MCF 10A (cell line): ENCODE data around the gene GAS2L1. TPM values are rescaled to one million over a fixed set of nuclear protein-coding genes. Genes with fewer than 3 reads are reported as not detected.

ENCODE experiments used
- BruUV-seq: library from RNA; stranded (reverse); fragments of 400-500 nt; replicated peaks from 2 replicates; lab custom pipeline; 2021; lab: Mats Ljungman, UMichigan
- CTCF ChIA-PET: fragments of 300-600 bp; sonication (Branson Sonifier 250); formaldehyde crosslinking; extraction: SDS; loops from one replicate; lab custom pipeline; 2021; ENCODE audit warnings: antibody characterized with exemption, inconsistent platforms; lab: Yijun Ruan, JAX
- POLR2A ChIA-PET: fragments of 300-600, 350-650 bp; sonication (Branson Sonifier 250); formaldehyde crosslinking; extraction: SDS; loops from one replicate; lab custom pipeline; 2020; ENCODE audit warnings: antibody characterized with exemption, inconsistent platforms; lab: Yijun Ruan, JAX
- DNase-seq: peaks from one replicate; pipeline ENCODE4 v3.0.0-alpha.2; 2018; ENCODE audit not compliant: unreplicated experiment
- H3K27ac Mint-ChIP-seq: one replicate; pipeline ENCODE4 v1.8.0; 2022; ENCODE audit warnings: mild to moderate bottlenecking, low read depth, mixed read lengths; ENCODE audit not compliant: unreplicated experiment
- H3K27me3 Mint-ChIP-seq: one replicate; pipeline ENCODE4 v1.8.0; 2022; ENCODE audit warnings: mixed read lengths; ENCODE audit not compliant: insufficient read depth, unreplicated experiment
- H3K36me3 Mint-ChIP-seq: one replicate; pipeline ENCODE4 v1.8.0; 2022; ENCODE audit warnings: mild to moderate bottlenecking, moderate library complexity, mixed read lengths; ENCODE audit not compliant: insufficient read depth, unreplicated experiment
- H3K4me1 Mint-ChIP-seq: one replicate; pipeline ENCODE4 v1.8.0; 2022; ENCODE audit warnings: mixed read lengths; ENCODE audit not compliant: insufficient read depth, unreplicated experiment
- H3K4me3 Mint-ChIP-seq: one replicate; pipeline ENCODE4 v1.8.0; 2022; ENCODE audit warnings: mild to moderate bottlenecking, moderate library complexity, mixed read lengths; ENCODE audit not compliant: unreplicated experiment
- H3K9me3 Mint-ChIP-seq: one replicate; pipeline ENCODE4 v1.8.0; 2022; ENCODE audit warnings: mixed read lengths; ENCODE audit not compliant: unreplicated experiment
- intact Hi-C: fragments of 100-400 bp; cut with micrococcal nuclease; formaldehyde crosslinking; loops from 2 replicates; pipeline ENCODE4 v1.14.1; 2022
- total RNA-seq: library from RNA; stranded (reverse); gene quantifications from 2 replicates; pipeline ENCODE4 v1.2.3, GENCODE V29; 2022
- TF ChIP-seq, protein P1 (sequence below): fragments of 200-600 bp; IDR thresholded peaks from one replicate; pipeline ENCODE4 v1.8.0; 2022; ENCODE audit warnings: antibody characterized with exemption, mild to moderate bottlenecking; ENCODE audit not compliant: unreplicated experiment

The GAS2L1 gene
- total RNA-seq, 1 experiment from 2014 or later = 17.2 TPM

DNA sequence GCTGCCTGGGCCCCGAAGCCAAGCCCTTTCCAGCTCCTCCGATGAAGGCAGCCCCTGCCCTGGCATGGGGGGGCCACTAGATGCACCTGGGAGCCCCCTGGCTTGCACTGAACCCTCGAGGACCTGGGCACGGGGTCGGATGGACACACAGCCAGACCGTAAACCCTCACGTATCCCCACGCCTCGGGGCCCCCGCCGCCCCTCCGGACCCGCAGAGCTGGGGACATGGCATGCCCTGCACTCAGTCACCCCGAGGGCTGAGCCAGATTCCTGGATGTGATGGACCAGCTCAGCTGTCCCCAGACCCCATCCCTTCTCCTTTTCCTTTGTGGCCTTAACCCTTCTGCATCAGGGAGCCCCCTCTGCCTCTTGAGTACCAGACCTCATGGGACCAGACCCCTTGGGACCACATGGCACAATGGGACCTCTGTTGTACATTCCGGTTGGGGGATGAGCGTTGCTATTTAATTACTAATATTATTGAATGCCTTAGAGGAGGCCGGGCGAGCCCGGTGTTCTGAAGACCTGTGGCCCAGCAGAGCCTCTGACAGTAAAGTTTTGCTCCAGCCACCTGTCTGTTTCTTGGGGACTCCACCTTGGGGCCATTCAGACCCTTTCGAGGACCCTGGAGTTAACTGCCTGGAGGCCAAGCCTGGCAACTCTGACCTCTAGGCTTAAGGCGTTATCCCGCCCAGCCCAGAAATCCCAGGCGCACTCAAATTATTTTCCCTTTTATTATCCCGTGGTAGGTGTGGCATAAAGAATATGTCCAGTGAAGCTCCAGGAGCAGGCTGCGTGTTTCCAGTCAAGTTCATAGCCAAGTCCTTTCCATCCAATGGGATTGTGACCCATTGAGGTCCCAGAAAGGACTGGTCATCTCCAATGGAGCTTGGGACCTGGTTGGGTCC, 6.0 kb downstream of the GAS2L1 start:
- TSS peak; percentile 30 for BruUV-seq
- ChIA-PET POLR2A (interaction anchor here (0.6 kb wide), 1 partner anchor 511 kb away, joined by 4 read pairs; no protein-coding TSS in a partner anchor), CTCF (no interaction called here)
- intact Hi-C loops = no loop called here
- Mint-ChIP-seq H3K9me3 (no peaks in the 10 kb centered on the region), H3K27me3 (peaks cover 27% of the 10 kb centered on the region), H3K27ac (peak overlapping the region; percentile 61), H3K4me3 (no peak overlapping the region), H3K4me1 (peaks cover 26% of the 10 kb centered on the region), H3K36me3 (peaks cover 10% of the 10 kb centered on the region)
- no peak for DNase-seq
- TF ChIP-seq, protein P1, sequence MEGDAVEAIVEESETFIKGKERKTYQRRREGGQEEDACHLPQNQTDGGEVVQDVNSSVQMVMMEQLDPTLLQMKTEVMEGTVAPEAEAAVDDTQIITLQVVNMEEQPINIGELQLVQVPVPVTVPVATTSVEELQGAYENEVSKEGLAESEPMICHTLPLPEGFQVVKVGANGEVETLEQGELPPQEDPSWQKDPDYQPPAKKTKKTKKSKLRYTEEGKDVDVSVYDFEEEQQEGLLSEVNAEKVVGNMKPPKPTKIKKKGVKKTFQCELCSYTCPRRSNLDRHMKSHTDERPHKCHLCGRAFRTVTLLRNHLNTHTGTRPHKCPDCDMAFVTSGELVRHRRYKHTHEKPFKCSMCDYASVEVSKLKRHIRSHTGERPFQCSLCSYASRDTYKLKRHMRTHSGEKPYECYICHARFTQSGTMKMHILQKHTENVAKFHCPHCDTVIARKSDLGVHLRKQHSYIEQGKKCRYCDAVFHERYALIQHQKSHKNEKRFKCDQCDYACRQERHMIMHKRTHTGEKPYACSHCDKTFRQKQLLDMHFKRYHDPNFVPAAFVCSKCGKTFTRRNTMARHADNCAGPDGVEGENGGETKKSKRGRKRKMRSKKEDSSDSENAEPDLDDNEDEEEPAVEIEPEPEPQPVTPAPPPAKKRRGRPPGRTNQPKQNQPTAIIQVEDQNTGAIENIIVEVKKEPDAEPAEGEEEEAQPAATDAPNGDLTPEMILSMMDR = no peak

DNA sequence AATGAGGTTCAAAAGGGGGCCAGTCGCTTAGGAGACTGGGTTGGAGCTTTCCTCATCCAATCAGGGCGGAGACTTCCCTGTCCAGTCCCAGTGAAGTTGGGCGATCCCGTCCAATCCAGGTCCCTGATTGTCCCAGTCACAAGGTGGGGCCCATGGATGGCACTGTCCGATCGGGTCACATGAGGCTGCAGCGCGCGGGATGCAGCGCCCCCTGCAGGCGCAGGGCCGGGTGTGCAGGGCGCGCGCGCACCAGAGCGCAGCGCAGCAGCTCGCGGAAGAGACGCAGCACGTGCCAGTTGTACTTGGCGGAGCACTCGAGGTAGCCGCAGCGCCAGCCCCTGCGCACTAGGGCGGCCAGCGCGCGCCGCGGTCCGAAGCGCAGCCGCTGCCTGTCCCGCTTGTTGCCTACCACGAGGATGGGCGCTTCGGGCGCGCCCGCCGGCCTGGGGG, 6.7 kb downstream of the GAS2L1 start:
- ChIA-PET POLR2A (interaction anchor here (0.6 kb wide), 2 partner anchors 512 to 566 kb away, joined by 3 to 4 read pairs; no protein-coding TSS in a partner anchor), CTCF (interaction anchor here (0.6 kb wide), 1 partner anchor 524 kb away, joined by 4 read pairs; no protein-coding TSS in a partner anchor)
- Mint-ChIP-seq H3K27me3 (peaks cover 27% of the 10 kb centered on the region), H3K4me3 (no peak overlapping the region), H3K4me1 (peaks cover 26% of the 10 kb centered on the region), H3K9me3 (no peaks in the 10 kb centered on the region), H3K27ac (no peak overlapping the region), H3K36me3 (peaks cover 10% of the 10 kb centered on the region)
- intact Hi-C loops = no loop called here
- no peak for DNase-seq
- BruUV-seq = no TSS peak
- TF ChIP-seq, protein P1 = peak; percentile 49

DNA sequence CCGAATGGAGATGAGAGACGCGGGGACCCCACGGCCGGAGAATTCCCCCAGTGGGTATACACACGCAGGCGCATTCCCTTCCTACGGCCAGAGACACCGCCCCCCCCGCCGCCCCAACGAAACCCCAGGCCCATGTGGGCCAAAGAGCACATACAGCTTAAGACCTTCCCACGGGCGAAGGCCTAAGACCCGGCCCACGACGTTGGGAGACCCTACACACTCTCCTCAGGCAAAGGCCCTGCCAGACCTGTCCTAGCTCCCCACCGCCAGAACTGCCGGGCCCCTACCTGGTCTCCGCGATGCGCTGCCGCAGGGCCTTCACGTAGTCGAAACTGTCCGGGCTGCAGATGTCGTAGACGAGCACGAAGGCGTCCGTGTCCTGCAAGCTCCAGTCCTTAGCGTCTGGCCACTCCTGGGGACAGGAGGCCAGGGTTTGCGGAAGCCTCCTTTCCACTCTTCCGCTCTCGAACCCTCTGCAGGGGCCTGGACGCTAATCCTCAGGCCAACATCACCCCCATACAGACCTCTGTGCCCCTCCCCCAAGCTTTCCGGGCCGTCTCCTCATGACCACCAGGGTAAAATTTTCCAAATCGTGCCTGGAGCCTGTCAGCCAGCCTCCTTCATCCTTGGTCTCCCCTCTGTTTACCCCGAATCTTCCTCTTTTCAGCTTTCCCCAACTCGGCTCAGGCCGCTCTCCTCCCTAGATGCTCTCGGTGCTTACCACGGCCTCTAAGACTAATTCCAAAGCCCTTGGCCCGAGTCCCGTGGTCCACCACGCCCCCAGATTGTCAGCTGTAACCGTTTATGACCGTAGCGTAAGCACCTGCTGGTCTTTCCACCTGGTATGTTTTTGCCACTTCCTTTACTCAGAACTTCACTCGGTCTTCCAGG, 7.4 kb downstream of the GAS2L1 start:
- BruUV-seq = no TSS peak
- intact Hi-C loops = no loop called here
- no peak for DNase-seq
- TF ChIP-seq, protein P1 = no peak
- ChIA-PET CTCF (interaction anchor here (0.6 kb wide), 1 partner anchor 525 kb away, joined by 4 read pairs; no protein-coding TSS in a partner anchor), POLR2A (interaction anchor here (0.6 kb wide), 2 partner anchors 565 to 1402 kb away, joined by 3 read pairs; no protein-coding TSS in a partner anchor)
- Mint-ChIP-seq H3K4me1 (peaks cover 22% of the 10 kb centered on the region), H3K9me3 (no peaks in the 10 kb centered on the region), H3K36me3 (peaks cover 6% of the 10 kb centered on the region), H3K27me3 (peaks cover 27% of the 10 kb centered on the region), H3K4me3 (no peak overlapping the region), H3K27ac (no peak overlapping the region)
